ENCODE results near the gene FAM111A.
"Not testable (repeated sequence)": the region's sequence is repeated elsewhere in the genome, so short reads cannot be mapped to it uniquely, and the experiment has no call there.

The FAM111A gene

GRCh38 chr11:59142530-59143507 is at the start of gene FAM111A:
TSS of gene FAM111A (plus strand) at chr11:59142856. CDS start at chr11:59148873, 6,017 bp downstream.
- DNase-seq (ENCODE audit: low read depth in 3 of 3), result peak; percentile 58 to 77 (median 69)

GRCh38 chr11:59093576-59093975 is 49.1 kb upstream of the FAM111A start:
- DNase-seq (ENCODE audit: low read depth in 3 of 3), result not testable (repeated sequence)

GRCh38 chr11:59095225-59095624 is 47.4 kb upstream of the FAM111A start:
- DNase-seq (ENCODE audit: low read depth in 3 of 3), result not testable (repeated sequence)

- DNase-seq (ENCODE audit: low read depth in 3 of 3), result not testable (repeated sequence)
Observed at GRCh38 chr11:59095972-59096575, 46.6 kb upstream of the FAM111A start.

GRCh38 chr11:59097113-59097708 is 45.4 kb upstream of the FAM111A start:
- peak; percentile 37 to 52 (median 40) for DNase-seq (ENCODE audit: low read depth in 3 of 3)

GRCh38 chr11:59097938-59098337 is 44.7 kb upstream of the FAM111A start:
- DNase-seq (ENCODE audit: low read depth in 3 of 3), result not testable (repeated sequence)

- peak; percentile 48 to 62 (median 52) for DNase-seq (ENCODE audit: low read depth in 3 of 3)
Observed at GRCh38 chr11:59102259-59102765, 40.3 kb upstream of the FAM111A start.

- peak; percentile 49 to 66 (median 56) for DNase-seq (ENCODE audit: low read depth in 3 of 3)
Observed at GRCh38 chr11:59106363-59107336, 36.0 kb upstream of the FAM111A start, which contains the start of gene FAM111B. TSS of gene FAM111B (plus strand) at chr11:59107237. CDS start at chr11:59109626, 2,389 bp downstream.

- peak in 1 of 3 donors; percentile 10 for DNase-seq (ENCODE audit: low read depth in 3 of 3)
Observed at GRCh38 chr11:59107721-59108120, 34.9 kb upstream of the FAM111A start.

GRCh38 chr11:59112494-59112893 is 30.2 kb upstream of the FAM111A start:
- no peak for DNase-seq (ENCODE audit: low read depth in 3 of 3)

- no peak for DNase-seq (ENCODE audit: low read depth in 3 of 3)
Observed at GRCh38 chr11:59114344-59114743, 28.3 kb upstream of the FAM111A start.

GRCh38 chr11:59115553-59115952 is 27.1 kb upstream of the FAM111A start:
- DNase-seq (ENCODE audit: low read depth in 3 of 3), result no peak

- no peak for DNase-seq (ENCODE audit: low read depth in 3 of 3)
Observed at GRCh38 chr11:59117774-59118173, 24.9 kb upstream of the FAM111A start.

- no peak for DNase-seq (ENCODE audit: low read depth in 3 of 3)
Observed at GRCh38 chr11:59119826-59120225, 22.8 kb upstream of the FAM111A start.

- DNase-seq (ENCODE audit: low read depth in 3 of 3), result peak; percentile 72 to 85 (median 76)
Observed at GRCh38 chr11:59135648-59136461, 6.8 kb upstream of the FAM111A start.

GRCh38 chr11:59136551-59136950 is 6.1 kb upstream of the FAM111A start:
- not testable (repeated sequence) for DNase-seq (ENCODE audit: low read depth in 3 of 3)

- no peak for DNase-seq (ENCODE audit: low read depth in 3 of 3)
Observed at GRCh38 chr11:59137190-59137589, 5.5 kb upstream of the FAM111A start.

- no peak for DNase-seq (ENCODE audit: low read depth in 3 of 3)
Observed at GRCh38 chr11:59138643-59139042, 4.0 kb upstream of the FAM111A start.

- DNase-seq (ENCODE audit: low read depth in 3 of 3), result no peak
Observed at GRCh38 chr11:59141191-59141590, 1.5 kb upstream of the FAM111A start.

Data from stimulated activated CD4-positive, alpha-beta T cell treated with anti-CD3 and anti-CD28 coated beads, TNF-alpha, amount 100 ng/mL, for 48 hours (primary cell).